Measurements from ENCODE around the gene LIPC. TPM values are rescaled to one million over a fixed set of nuclear protein-coding genes. Genes with fewer than 3 reads are reported as not detected.

LIPC gene
- total and polyA plus RNA-seq, 2 donors (not counting 3 experiments of a cell fraction or from before 2014, with no cell fraction given), result not detected

- Histone ChIP-seq H3K4me2 (ENCODE audit: insufficient read depth, low read length) (no peak overlapping the region), H3K9me3 (replicated peaks; ENCODE audit: control insufficient read depth, insufficient read depth, low read length) (no peaks in the 10 kb centered on the region), H4K20me1 (replicated peaks; ENCODE audit: control insufficient read depth, extremely low read depth, insufficient read depth, low read length) (no peaks in the 10 kb centered on the region), H3K4me1 (ENCODE audit: control insufficient read depth, extremely low read depth, insufficient read depth, low read length) (no peaks in the 10 kb centered on the region), H3K27me3 (ENCODE audit: control insufficient read depth in 2 of 2, insufficient read depth in 2 of 2, low read length in 2 of 2) (no peaks in the 10 kb centered on the region), H3K79me2 (ENCODE audit: control insufficient read depth, insufficient read depth, low read length) (no peaks in the 10 kb centered on the region), H3K36me3 (ENCODE audit: control insufficient read depth in 2 of 2, extremely low read depth in 1 of 2, insufficient read depth in 2 of 2, low read length in 2 of 2) (no peaks in the 10 kb centered on the region), H3K9ac (replicated peaks; ENCODE audit: extremely low read depth, insufficient read depth, low read length) (no peak overlapping the region), H3K27ac (ENCODE audit: insufficient read depth, low read depth, low read length) (no peak overlapping the region), H3K9me1 (replicated peaks; ENCODE audit: control insufficient read depth, extremely low read depth, insufficient read depth, low read length) (no peaks in the 10 kb centered on the region), H3K4me3 (replicated peaks in 1 of 3; ENCODE audit: insufficient read depth in 1 of 3, low read depth in 1 of 3, low read length in 3 of 3) (no peak overlapping the region), H2AFZ (ENCODE audit: low read depth, low read length) (no peak overlapping the region)
- intact Hi-C loops (cut with micrococcal nuclease), result no loop called here
- POLR2A ChIA-PET, result no interaction called here
- DNase-seq (ENCODE audit: low read depth, low spot score), result no peak
- CTCF ChIA-PET, result no interaction called here
- dilution Hi-C loops (cut with MboI; ENCODE audit: extremely low pct_ligation_motif_present, low sequenced_read_pairs), result no loop called here
- BruUV-seq (replicated peaks), result no TSS peak
- no peak for FAIRE-seq
- no peak for TF ChIP-seq EZH2 (IDR thresholded peaks at IDR 0.05; ENCODE audit: borderline replicate concordance, low read depth, low read length, severe bottlenecking)
- no peak for TF ChIP-seq JUN (IDR thresholded peaks at IDR 0.05; ENCODE audit: borderline replicate concordance, insufficient read depth, insufficient read length, low read depth)
- no peak for TF ChIP-seq MAX (IDR thresholded peaks at IDR 0.05; ENCODE audit: insufficient read depth, insufficient read length)
- TF ChIP-seq CTCF (IDR thresholded peaks at IDR 0.05; ENCODE audit: extremely low read depth in 1 of 2, insufficient read depth in 1 of 2, low read depth in 1 of 2, low read length in 2 of 2), result no peak
- no peak for TF ChIP-seq MYC (IDR thresholded peaks at IDR 0.05; ENCODE audit: low read depth, low read length)
- no peak for TF ChIP-seq FOS (IDR thresholded peaks at IDR 0.05; ENCODE audit: borderline replicate concordance, insufficient read depth, low read length)
- TF ChIP-seq GATA2 (IDR thresholded peaks at IDR 0.05; ENCODE audit: insufficient read depth, insufficient read length, low read depth, low read length), result no peak
Observed at GRCh38 chr15:58433597-58434333, 2.0 kb downstream of the LIPC start.

Data from endothelial cell of umbilical vein (primary cell).